Measurements from ENCODE around the gene SLC11A2.
A peak's percentile ranks its signal among the peaks of the same experiment; 100 is the strongest.
"Not testable (repeated sequence)": the region's sequence is repeated elsewhere in the genome, so short reads cannot be mapped to it uniquely, and the experiment has no call there.

The SLC11A2 gene

GRCh38 chr12:51017452-51017851 lies 8.7 kb downstream of the SLC11A2 start:
- peaks cover 7% of the 10 kb centered on the region for H3K4me1 Mint-ChIP-seq
- H3K9me3 Mint-ChIP-seq, result no peaks in the 10 kb centered on the region
- no peak overlapping the region for H3K27ac Mint-ChIP-seq

GRCh38 chr12:51014467-51014866 lies 11.7 kb downstream of the SLC11A2 start:
- ATAC-seq (ENCODE audit: low read depth); DNase-seq (ENCODE audit: low spot score in 2 of 2); H3K27me3 Mint-ChIP-seq; H3K9me3 Mint-ChIP-seq; H3K27ac Mint-ChIP-seq; H3K4me3 Mint-ChIP-seq; H3K4me1 Mint-ChIP-seq; H3K36me3 Mint-ChIP-seq: not testable (repeated sequence)

More at GRCh38 chr12:51017452-51017851, 8.7 kb downstream of the SLC11A2 start:
- no peaks in the 10 kb centered on the region for H3K27me3 Mint-ChIP-seq
- ATAC-seq (ENCODE audit: low read depth) (no peak), DNase-seq (ENCODE audit: low spot score in 2 of 2) (no peak)
- H3K36me3 Mint-ChIP-seq, result no peaks in the 10 kb centered on the region
- no peak overlapping the region for H3K4me3 Mint-ChIP-seq

- Mint-ChIP-seq H3K27me3 (no peaks in the 10 kb centered on the region), H3K9me3 (no peaks in the 10 kb centered on the region), H3K27ac (no peak overlapping the region), H3K4me3 (no peak overlapping the region), H3K36me3 (no peaks in the 10 kb centered on the region), H3K4me1 (peaks cover 6% of the 10 kb centered on the region)
- DNase-seq (ENCODE audit: low spot score in 2 of 2) (no peak), ATAC-seq (ENCODE audit: low read depth) (no peak)
These were observed 12.7 kb downstream of the SLC11A2 start for GRCh38 chr12:51013441-51013840.

- Mint-ChIP-seq H3K27me3 (no peaks in the 10 kb centered on the region), H3K36me3 (peaks cover 2% of the 10 kb centered on the region), H3K4me1 (peaks cover 6% of the 10 kb centered on the region), H3K27ac (no peak overlapping the region), H3K9me3 (no peaks in the 10 kb centered on the region), H3K4me3 (no peak overlapping the region)
- no peak for ATAC-seq (ENCODE audit: low read depth)
- DNase-seq (ENCODE audit: low spot score in 2 of 2), result no peak
These were observed 13.5 kb downstream of the SLC11A2 start for GRCh38 chr12:51012570-51013236.

GRCh38 chr12:51011955-51012354 lies 14.2 kb downstream of the SLC11A2 start:
- peak overlapping the region; percentile 17 for H3K27ac Mint-ChIP-seq
- H3K4me3 Mint-ChIP-seq, result no peak overlapping the region

GRCh38 chr12:51009056-51009440 lies 17.1 kb downstream of the SLC11A2 start:
- peaks cover 4% of the 10 kb centered on the region for H3K4me1 Mint-ChIP-seq
- no peaks in the 10 kb centered on the region for H3K9me3 Mint-ChIP-seq
- ATAC-seq (ENCODE audit: low read depth) (peak; percentile 80), DNase-seq (ENCODE audit: low spot score in 2 of 2) (no peak)
- H3K4me3 Mint-ChIP-seq, result peak overlapping the region; percentile 59
- peaks cover 10% of the 10 kb centered on the region for H3K36me3 Mint-ChIP-seq
- H3K27me3 Mint-ChIP-seq, result no peaks in the 10 kb centered on the region
- H3K27ac Mint-ChIP-seq, result no peak overlapping the region

More at GRCh38 chr12:51011955-51012354, 14.2 kb downstream of the SLC11A2 start:
- Mint-ChIP-seq H3K4me1 (peaks cover 4% of the 10 kb centered on the region), H3K9me3 (no peaks in the 10 kb centered on the region), H3K36me3 (peaks cover 3% of the 10 kb centered on the region), H3K27me3 (no peaks in the 10 kb centered on the region)
- DNase-seq (ENCODE audit: low spot score in 2 of 2), result no peak
- no peak for ATAC-seq (ENCODE audit: low read depth)

- H3K4me3 Mint-ChIP-seq, result peak overlapping the region; percentile 59
These were observed 17.7 kb downstream of the SLC11A2 start for GRCh38 chr12:51008329-51009055.

GRCh38 chr12:51005671-51006070 lies 20.5 kb downstream of the SLC11A2 start:
- Mint-ChIP-seq H3K36me3 (peaks cover 10% of the 10 kb centered on the region), H3K27ac (no peak overlapping the region), H3K9me3 (no peaks in the 10 kb centered on the region), H3K4me1 (peaks cover 4% of the 10 kb centered on the region), H3K4me3 (no peak overlapping the region), H3K27me3 (no peaks in the 10 kb centered on the region)
- DNase-seq (ENCODE audit: low spot score in 2 of 2) (no peak), ATAC-seq (ENCODE audit: low read depth) (no peak)

More at GRCh38 chr12:51008329-51009055, 17.7 kb downstream of the SLC11A2 start:
- ATAC-seq (ENCODE audit: low read depth) (no peak), DNase-seq (ENCODE audit: low spot score in 2 of 2) (no peak)
- H3K36me3 Mint-ChIP-seq, result peaks cover 10% of the 10 kb centered on the region
- H3K27ac Mint-ChIP-seq, result no peak overlapping the region
- H3K9me3 Mint-ChIP-seq, result no peaks in the 10 kb centered on the region
- peaks cover 4% of the 10 kb centered on the region for H3K4me1 Mint-ChIP-seq
- H3K27me3 Mint-ChIP-seq, result no peaks in the 10 kb centered on the region

GRCh38 chr12:51005030-51005429 lies 21.2 kb downstream of the SLC11A2 start:
- Mint-ChIP-seq H3K9me3 (no peaks in the 10 kb centered on the region), H3K27ac (peak overlapping the region; percentile 58), H3K4me1 (peaks cover 4% of the 10 kb centered on the region), H3K36me3 (peaks cover 15% of the 10 kb centered on the region), H3K4me3 (no peak overlapping the region), H3K27me3 (no peaks in the 10 kb centered on the region)
- DNase-seq (ENCODE audit: low spot score in 2 of 2) (no peak), ATAC-seq (ENCODE audit: low read depth) (no peak)

- peak overlapping the region; percentile 58 for H3K27ac Mint-ChIP-seq
- H3K4me3 Mint-ChIP-seq, result no peak overlapping the region
- peaks cover 4% of the 10 kb centered on the region for H3K4me1 Mint-ChIP-seq
- no peaks in the 10 kb centered on the region for H3K27me3 Mint-ChIP-seq
- H3K36me3 Mint-ChIP-seq, result peaks cover 16% of the 10 kb centered on the region
- DNase-seq (ENCODE audit: low spot score in 2 of 2) (no peak), ATAC-seq (ENCODE audit: low read depth) (no peak)
- H3K9me3 Mint-ChIP-seq, result no peaks in the 10 kb centered on the region
These were observed 21.7 kb downstream of the SLC11A2 start for GRCh38 chr12:51004504-51004903.

- ATAC-seq (ENCODE audit: low read depth) (no peak), DNase-seq (ENCODE audit: low spot score in 2 of 2) (no peak)
- no peak overlapping the region for H3K27ac Mint-ChIP-seq
- no peaks in the 10 kb centered on the region for H3K27me3 Mint-ChIP-seq
- no peak overlapping the region for H3K4me3 Mint-ChIP-seq
- H3K4me1 Mint-ChIP-seq, result no peaks in the 10 kb centered on the region
- no peaks in the 10 kb centered on the region for H3K9me3 Mint-ChIP-seq
- peaks cover 18% of the 10 kb centered on the region for H3K36me3 Mint-ChIP-seq
These were observed 24.4 kb downstream of the SLC11A2 start for GRCh38 chr12:51001799-51002198.

GRCh38 chr12:51000245-51000644 lies 25.9 kb downstream of the SLC11A2 start:
- no peak overlapping the region for H3K27ac Mint-ChIP-seq
- peaks cover 23% of the 10 kb centered on the region for H3K36me3 Mint-ChIP-seq
- DNase-seq (ENCODE audit: low spot score in 2 of 2) (no peak), ATAC-seq (ENCODE audit: low read depth) (no peak)
- no peaks in the 10 kb centered on the region for H3K4me1 Mint-ChIP-seq
- H3K9me3 Mint-ChIP-seq, result no peaks in the 10 kb centered on the region
- no peak overlapping the region for H3K4me3 Mint-ChIP-seq
- H3K27me3 Mint-ChIP-seq, result no peaks in the 10 kb centered on the region

GRCh38 chr12:50999093-50999492 lies 27.1 kb downstream of the SLC11A2 start:
- H3K36me3 Mint-ChIP-seq, result peaks cover 27% of the 10 kb centered on the region
- no peak overlapping the region for H3K27ac Mint-ChIP-seq
- no peak for DNase-seq (ENCODE audit: low spot score in 2 of 2)
- H3K9me3 Mint-ChIP-seq, result no peaks in the 10 kb centered on the region
- no peaks in the 10 kb centered on the region for H3K4me1 Mint-ChIP-seq
- no peak overlapping the region for H3K4me3 Mint-ChIP-seq
- no peaks in the 10 kb centered on the region for H3K27me3 Mint-ChIP-seq
- no peak for ATAC-seq (ENCODE audit: low read depth)

- H3K4me1 Mint-ChIP-seq, result peaks cover 3% of the 10 kb centered on the region
- ATAC-seq (ENCODE audit: low read depth) (no peak), DNase-seq (ENCODE audit: low spot score in 2 of 2) (no peak)
- no peaks in the 10 kb centered on the region for H3K9me3 Mint-ChIP-seq
- H3K27ac Mint-ChIP-seq, result no peak overlapping the region
- no peak overlapping the region for H3K4me3 Mint-ChIP-seq
- peaks cover 42% of the 10 kb centered on the region for H3K36me3 Mint-ChIP-seq
- no peaks in the 10 kb centered on the region for H3K27me3 Mint-ChIP-seq
These were observed 33.4 kb downstream of the SLC11A2 start for GRCh38 chr12:50992819-50993218.
